K562 (cell line): Measurements from ENCODE around the gene ADNP. TPM values are rescaled to one million over a fixed set of nuclear protein-coding genes. Genes with fewer than 3 reads are reported as not detected.
A peak's percentile ranks its signal among the peaks of the same experiment; 100 is the strongest.

Source experiments
- ARID1B ChIP-seq: fragments of 450-650 bp; IDR thresholded peaks from 2 replicates; pipeline ENCODE4 v1.6.1; 2016; ENCODE audit warnings: antibody characterized with exemption, mild to moderate bottlenecking, inconsistent platforms
- EP300 ChIP-seq: IDR thresholded peaks from 2 replicates; pipeline ENCODE4 v1.6.1; 2012; ENCODE audit warnings: low read length, improper control_type of control experiment
- ERF ChIP-seq: fragments of 450-650 bp; formaldehyde crosslinking; IDR thresholded peaks from 2 replicates; pipeline ENCODE4 v1.4.0; 2020; ENCODE audit warnings: mild to moderate bottlenecking, mixed read lengths
- FOS ChIP-seq: IDR thresholded peaks from 3 replicates; pipeline ENCODE4 v1.6.1; 2011; ENCODE audit not compliant: insufficient read length; ENCODE audit errors: extremely low read depth
- GABPB1 ChIP-seq: sonication (generic); formaldehyde crosslinking; IDR thresholded peaks from 2 replicates; pipeline ENCODE4 v1.8.0; 2022; ENCODE audit warnings: mild to moderate bottlenecking, missing genetic modification reagents
- HMG20A ChIP-seq: fragments of 450-650 bp; formaldehyde crosslinking; conservative IDR thresholded peaks from 2 replicates; pipeline ENCODE4 v1.4.0; 2020; ENCODE audit warnings: mild to moderate bottlenecking, mixed read lengths
- HNRNPLL ChIP-seq: fragments of 200-400 bp; formaldehyde crosslinking; IDR thresholded peaks from 2 replicates; pipeline ENCODE4 v1.6.1; 2017; ENCODE audit warnings: low read length, low read depth, mild to moderate bottlenecking; ENCODE audit not compliant: poor library complexity, severe bottlenecking
- POLR2A ChIP-seq: fragments of 450-650 bp; conservative IDR thresholded peaks from 2 replicates; pipeline ENCODE4 v1.6.1; 2016
- POLR2G ChIP-seq: fragments of 200-400 bp; formaldehyde crosslinking; IDR thresholded peaks from 2 replicates; pipeline ENCODE4 v1.6.1; 2017; ENCODE audit warnings: low read depth, mild to moderate bottlenecking, antibody characterized with exemption, low read length, moderate library complexity
- PRDM10 ChIP-seq: fragments of 450-650 bp; IDR thresholded peaks from 2 replicates; pipeline ENCODE4 v1.6.1; 2018; ENCODE audit not compliant: partially characterized antibody
- RB1 ChIP-seq: fragments of 450-650 bp; IDR thresholded peaks from 2 replicates; pipeline ENCODE4 v1.6.1; 2017; ENCODE audit warnings: low read depth, mild to moderate bottlenecking
- RBM39 ChIP-seq: fragments of 200-400 bp; formaldehyde crosslinking; optimal IDR thresholded peaks from 2 replicates; pipeline ENCODE3; 2018; ENCODE audit warnings: low read depth, low read length
- RFX5 ChIP-seq: IDR thresholded peaks from 2 replicates; pipeline ENCODE4 v1.6.1; 2011; ENCODE audit warnings: low read depth, mild to moderate bottlenecking, improper control_type of control experiment, low read length
- RNF219 ChIP-seq: fragments of 250-450 bp; sonication (Bioruptor Pico); IDR thresholded peaks from 2 replicates; pipeline ENCODE4 v1.5.0; 2022; ENCODE audit warnings: mild to moderate bottlenecking
- SAFB ChIP-seq: fragments of 200-400 bp; formaldehyde crosslinking; IDR thresholded peaks from 2 replicates; pipeline ENCODE4 v1.6.1; 2017; ENCODE audit warnings: low read depth, low read length, borderline replicate concordance
- SLC30A9 ChIP-seq: fragments of 250-450 bp; sonication (Bioruptor Pico); IDR thresholded peaks from 2 replicates; pipeline ENCODE4 v1.8.0; 2022; ENCODE audit warnings: mild to moderate bottlenecking, moderate library complexity
- SMARCE1 ChIP-seq: fragments of 450-650 bp; IDR thresholded peaks from 2 replicates; pipeline ENCODE4 v1.7.1; 2016; ENCODE audit warnings: mild to moderate bottlenecking
- STAT5A ChIP-seq: IDR thresholded peaks from 2 replicates; pipeline ENCODE4 v1.6.1; 2012; ENCODE audit warnings: low read length, inconsistent platforms, borderline replicate concordance
- TAF1 ChIP-seq: IDR thresholded peaks from 2 replicates; pipeline ENCODE4 v1.6.1; 2011; ENCODE audit warnings: mild to moderate bottlenecking, low read length, moderate library complexity; ENCODE audit not compliant: insufficient read depth, control insufficient read depth, severe bottlenecking; ENCODE audit errors: extremely low read depth
- TCF7 ChIP-seq: sonication (generic); IDR thresholded peaks from 2 replicates; pipeline ENCODE4 v1.6.1; 2016; ENCODE audit warnings: antibody characterized with exemption, borderline replicate concordance
- ZNF212 ChIP-seq: fragments of 450-650 bp; formaldehyde crosslinking; IDR thresholded peaks from 2 replicates; pipeline ENCODE4 v1.4.0; 2020; ENCODE audit warnings: mild to moderate bottlenecking
- ZNF57 ChIP-seq: fragments of 450-650 bp; formaldehyde crosslinking; IDR thresholded peaks from 2 replicates; pipeline ENCODE4 v1.4.0; 2020; ENCODE audit warnings: mild to moderate bottlenecking, moderate library complexity
- ZNF717 ChIP-seq: fragments of 250-450 bp; sonication (Bioruptor Pico); IDR thresholded peaks from 2 replicates; pipeline ENCODE4 v1.5.0; 2021
- polyA plus RNA-seq, 8 experiments: library from polyadenylated mRNA; depleted of rRNA in 4 of 8; stranded (reverse) in 5 of 8; unstranded in 3 of 8; fragments of >200 nt; fragmentation: Nextera tagmentation in 2 of 8; fragmentation: Illumina TruSeq in 1 of 8; extraction: Ambion mirVana in 2 of 8; extraction: Trizol in 1 of 8; gene quantifications; 2 replicates each; pipeline versions ENCODE4 v1.2.1 to v1.2.3, GENCODE V29; 2011 to 2014; ENCODE audit warnings: inconsistent platforms in 1 of 8, missing spikeins in 1 of 8
- total RNA-seq, 7 experiments: library from RNA; depleted of rRNA in 6 of 7; stranded (reverse); fragments of >200 nt in 6 of 7; fragmentation: Illumina TruSeq in 2 of 7; extraction: Trizol in 2 of 7; gene quantifications; 2 replicates each; pipeline versions ENCODE4 v1.2.1 to v1.2.3, GENCODE V29; 2011 to 2021; ENCODE audit warnings: low replicate concordance in 1 of 7

Gene ADNP
- total and polyA plus RNA-seq, 9 of the 15 experiments (the other 6 are each of a cell fraction or from before 2014, with no cell fraction given): 17.8 to 59.9 (median 25.3) TPM

GRCh38 chr20:50958615-50959542 is 27.6 kb upstream of the ADNP start, which contains the start of gene MOCS3 (continued):
- no peak for TF ChIP-seq TAF1
- TF ChIP-seq ARID1B: no peak
- no peak for TF ChIP-seq RNF219
- no peak for TF ChIP-seq ERF
- TF ChIP-seq RFX5: no peak
- 0 out of 2 replicates have a peak, but pooled peaks have one; percentile 4 for TF ChIP-seq RB1
- peak; percentile 36; the same call in 1 of the 2 replicates for TF ChIP-seq POLR2G
- TF ChIP-seq RBM39: no peak
- TF ChIP-seq FOS: no peak
- no peak for TF ChIP-seq ZNF57 (CRISPR knock-in tag)
- TF ChIP-seq ZNF212 (CRISPR knock-in tag): no peak
- TF ChIP-seq HNRNPLL: no peak
- no peak for TF ChIP-seq SLC30A9 (CRISPR knock-in tag)
- TF ChIP-seq SAFB: peak; percentile 42; the same call in 1 of the 2 replicates
- TF ChIP-seq EP300: no peak
- TF ChIP-seq GABPB1 (CRISPR knock-in tag): peak; percentile 92
- peak; percentile 57; the same call in 1 of the 2 replicates for TF ChIP-seq POLR2A
- no peak for TF ChIP-seq HMG20A
- TF ChIP-seq ZNF717: no peak
- TF ChIP-seq STAT5A: no peak
- TF ChIP-seq TCF7: no peak
- peak; percentile 100 for TF ChIP-seq PRDM10
- no peak for TF ChIP-seq SMARCE1
